Ovary (tissue), 9 donors: Measurements from ENCODE around the gene RNF215. TPM values are rescaled to one million over a fixed set of nuclear protein-coding genes. Genes with fewer than 3 reads are reported as not detected.
A peak's percentile ranks its signal among the peaks of the same experiment; 100 is the strongest.

ENCODE experiments used
- DNase-seq, 5 donors: peaks; one replicate each; pipeline ENCODE4 v3.0.0-alpha.2; 2019 to 2020
- H3K27ac ChIP-seq, 2 donors: fragments of 200-600 bp; one replicate each; pipeline versions ENCODE4 v1.5.1 to v1.8.0; 2019 to 2022
- H3K27me3 ChIP-seq: fragments of 200-600 bp; one replicate; pipeline ENCODE4 v1.8.0; 2022
- H3K36me3 ChIP-seq: fragments of 200-600 bp; sonication (generic); one replicate; pipeline ENCODE4 v1.5.1; 2019
- H3K4me1 ChIP-seq: one replicate; pipeline ENCODE4 v1.8.1; 2013; ENCODE audit warnings: mild to moderate bottlenecking, moderate library complexity; ENCODE audit not compliant: insufficient read depth
- H3K4me3 ChIP-seq: fragments of 200-600 bp; sonication (generic); one replicate; pipeline ENCODE4 v1.5.1; 2017
- H3K9me3 ChIP-seq, 2 donors: fragments of 200-600 bp in 1 of 2; sonication (generic) in 1 of 2; one replicate each; pipeline versions ENCODE4 v1.5.1 to v1.8.1; 2013 to 2019; ENCODE audit warnings: mild to moderate bottlenecking in 1 of 2, moderate library complexity in 1 of 2
- EP300 ChIP-seq: sonication (generic); formaldehyde crosslinking; IDR thresholded peaks from one replicate; pipeline ENCODE4 v1.6.1; 2017; ENCODE audit warnings: antibody characterized with exemption
- POLR2A ChIP-seq: fragments of 450-650 bp; IDR thresholded peaks from one replicate; pipeline ENCODE4 v1.6.1; 2017; ENCODE audit warnings: antibody characterized with exemption, mild to moderate bottlenecking, moderate library complexity
- WGBS, 3 donors: extraction: QIAGEN DNeasy Blood & Tissue Kit in 1 of 3; methylation state at CpG; one replicate each; pipeline versions ENCODE4 v1.1.5 to v1.1.7; 2013 to 2017; 5-methylcytosine and 5-hydroxymethylcytosine counted together
- intact Hi-C, 4 donors: fragments of 100-400 bp; cut with DNase I; formaldehyde crosslinking; loops; one replicate each; pipeline versions ENCODE4 v1.11.0 to v1.15.1; 2022 to 2023
- polyA plus RNA-seq, 2 donors: library from polyadenylated mRNA; stranded (reverse); fragments of 200-250 nt in 1 of 2; fragments of 350-450 nt in 1 of 2; fragmentation: Illumina TruSeq in 1 of 2; extraction: RNeasy Lipid Tissue Mini Kit (QIAGEN cat#74804) in 1 of 2; gene quantifications; one replicate each; pipeline ENCODE4 v1.2.3, GENCODE V29; 2013 to 2014
- total RNA-seq, 7 donors: library from RNA; depleted of rRNA in 2 of 7; stranded (reverse); fragments of >200 nt in 2 of 7; fragmentation: NEBNext Ultra II Directional in 3 of 7; extraction: Animal tissue kit (Norgen Biotek cat#: 25700) in 3 of 7; gene quantifications; one replicate each; pipeline versions ENCODE4 v1.1.0 to v1.2.4, GENCODE V29; 2016 to 2023
- TF ChIP-seq, protein P1 (sequence below), 3 donors: fragments of 450-650 bp in 2 of 3; fragments of 200-600 bp in 1 of 3; IDR thresholded peaks; one replicate each; pipeline versions ENCODE4 v1.5.1 to v1.8.0; 2016 to 2022; ENCODE audit warnings: antibody characterized with exemption in 3 of 3, mild to moderate bottlenecking in 1 of 3
- donor health status: DM: no; HTN: no; CAD: no; lungs with moderate emphysema.
- donor health status: DM: no; HTN: no; CAD: no.
- donor health status: Bipolar disorder and iron deficiency.
- donor health status: DM: yes; HTN: yes; CAD: no.
- donor health status: DM: no; HTN: no; CAD: no.
- donor health status: DM: yes; HTN: yes; CAD: no.

The RNF215 gene
- total and polyA plus RNA-seq, 9 donors: 2.9 to 26.1 (median 14.0) TPM

DNA sequence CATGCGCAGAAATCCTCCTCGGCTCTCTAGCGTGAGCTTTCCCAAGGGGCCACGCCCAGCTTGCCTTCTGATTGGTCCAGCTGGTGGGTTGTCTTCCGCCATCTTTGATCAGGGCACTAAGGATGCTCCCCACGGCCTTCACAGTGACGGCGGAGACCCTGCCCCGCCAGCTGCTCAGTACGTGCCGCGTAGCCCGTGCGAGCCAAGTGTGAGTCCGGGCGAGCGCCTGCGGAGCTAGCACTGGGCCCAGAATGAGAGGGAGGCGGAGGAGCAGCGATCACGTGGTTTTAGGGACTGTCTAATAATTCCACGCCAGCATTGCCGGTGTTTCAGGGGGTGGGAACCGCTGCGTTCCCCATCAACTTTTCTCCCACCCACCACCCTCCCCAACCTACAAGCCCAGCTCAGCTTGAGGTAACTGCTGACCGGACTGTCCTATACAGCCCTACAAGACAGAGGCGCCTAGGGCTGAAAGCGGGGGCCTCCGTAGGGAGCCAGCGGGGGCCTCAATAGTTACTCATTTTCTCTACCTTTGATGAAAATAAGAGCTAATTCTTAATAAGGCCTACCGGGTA, 36.8 kb upstream of the RNF215 start:
- intact Hi-C loops: loop anchor here in 1 of 4 donors (10.0 kb wide), 1 partner anchor 171 kb away; the partner anchor contains the start of gene PES1
- Histone ChIP-seq H3K4me1 (peaks cover 6% of the 10 kb centered on the region), H3K36me3 (no peaks in the 10 kb centered on the region), H3K9me3 (no peaks in the 10 kb centered on the region), H3K27ac (peak overlapping the region; percentile 79 to 97), H3K27me3 (no peaks in the 10 kb centered on the region), H3K4me3 (peak overlapping the region; percentile 55)
- peak; percentile 98 to 99 (median 99) for DNase-seq
- 1 to 2% (median 1%) methylated on average over 29 to 31 of the region's 31 CpGs for WGBS, 3 donors
- TF ChIP-seq POLR2A (peak; percentile 22), EP300 (peak; percentile 76)
- TF ChIP-seq, protein P1, sequence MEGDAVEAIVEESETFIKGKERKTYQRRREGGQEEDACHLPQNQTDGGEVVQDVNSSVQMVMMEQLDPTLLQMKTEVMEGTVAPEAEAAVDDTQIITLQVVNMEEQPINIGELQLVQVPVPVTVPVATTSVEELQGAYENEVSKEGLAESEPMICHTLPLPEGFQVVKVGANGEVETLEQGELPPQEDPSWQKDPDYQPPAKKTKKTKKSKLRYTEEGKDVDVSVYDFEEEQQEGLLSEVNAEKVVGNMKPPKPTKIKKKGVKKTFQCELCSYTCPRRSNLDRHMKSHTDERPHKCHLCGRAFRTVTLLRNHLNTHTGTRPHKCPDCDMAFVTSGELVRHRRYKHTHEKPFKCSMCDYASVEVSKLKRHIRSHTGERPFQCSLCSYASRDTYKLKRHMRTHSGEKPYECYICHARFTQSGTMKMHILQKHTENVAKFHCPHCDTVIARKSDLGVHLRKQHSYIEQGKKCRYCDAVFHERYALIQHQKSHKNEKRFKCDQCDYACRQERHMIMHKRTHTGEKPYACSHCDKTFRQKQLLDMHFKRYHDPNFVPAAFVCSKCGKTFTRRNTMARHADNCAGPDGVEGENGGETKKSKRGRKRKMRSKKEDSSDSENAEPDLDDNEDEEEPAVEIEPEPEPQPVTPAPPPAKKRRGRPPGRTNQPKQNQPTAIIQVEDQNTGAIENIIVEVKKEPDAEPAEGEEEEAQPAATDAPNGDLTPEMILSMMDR (IDR thresholded peaks at IDR 0.05): no peak

GRCh38 chr22:30423301-30423958, 36.2 kb upstream of the RNF215 start:
- TF ChIP-seq, protein P1 (IDR thresholded peaks at IDR 0.05): peak in 2 of 3 donors; percentile 18 to 58
- TF ChIP-seq EP300 (no peak), POLR2A (peak; percentile 93)
- no peaks in the 10 kb centered on the region for H3K9me3 ChIP-seq
- no peaks in the 10 kb centered on the region for H3K36me3 ChIP-seq
- DNase-seq: no peak
- intact Hi-C loops: loop anchor here in 1 of 4 donors (10.0 kb wide), 1 partner anchor 171 kb away; the partner anchor contains the start of gene PES1
- H3K27ac ChIP-seq: peak overlapping the region; percentile 79 to 97
- 0% methylated on average over 45 of the region's 45 CpGs for WGBS, 3 donors
- no peaks in the 10 kb centered on the region for H3K27me3 ChIP-seq
- peaks cover 6% of the 10 kb centered on the region for H3K4me1 ChIP-seq
- peak overlapping the region; percentile 55 for H3K4me3 ChIP-seq

GRCh38 chr22:30422481-30423300, 35.5 kb upstream of the RNF215 start:
- peaks cover 6% of the 10 kb centered on the region for H3K4me1 ChIP-seq
- TF ChIP-seq EP300: no peak
- 24 to 30% (median 30%) methylated on average over 18 of the region's 18 CpGs for WGBS, 3 donors

GRCh38 chr22:30421695-30422480, 34.7 kb upstream of the RNF215 start:
- intact Hi-C loops: loop anchor here in 1 of 4 donors (10.0 kb wide), 1 partner anchor 173 kb away; the partner anchor contains the start of gene PES1
- no peaks in the 10 kb centered on the region for H3K36me3 ChIP-seq
- H3K9me3 ChIP-seq: no peaks in the 10 kb centered on the region
- H3K27me3 ChIP-seq: no peaks in the 10 kb centered on the region
- peak overlapping the region; percentile 79 to 97 for H3K27ac ChIP-seq
- H3K4me3 ChIP-seq: no peak overlapping the region
- DNase-seq: no peak
- TF ChIP-seq POLR2A (no peak), EP300 (no peak)
- TF ChIP-seq, protein P1 (IDR thresholded peaks at IDR 0.05): no peak
- 80 to 85% (median 80%) methylated on average over 8 of the region's 8 CpGs for WGBS, 3 donors
- peaks cover 6% of the 10 kb centered on the region for H3K4me1 ChIP-seq

More at GRCh38 chr22:30422481-30423300, 35.5 kb upstream of the RNF215 start:
- Histone ChIP-seq H3K9me3 (no peaks in the 10 kb centered on the region), H3K4me3 (peak overlapping the region; percentile 55), H3K27ac (peak overlapping the region; percentile 79 to 97), H3K36me3 (no peaks in the 10 kb centered on the region), H3K27me3 (no peaks in the 10 kb centered on the region)
- peak; percentile 50 to 80 (median 65) for DNase-seq
- intact Hi-C loops: loop anchor here in 1 of 4 donors (10.0 kb wide), 1 partner anchor 172 kb away; the partner anchor contains the start of gene PES1
